Jurkat, Clone E6-1 (cell line): ENCODE results near the gene SPTB.
A peak's percentile ranks its signal among the peaks of the same experiment; 100 is the strongest.

Experiments
- DNase-seq: peaks from one replicate; pipeline ENCODE4 v3.0.0-alpha.2; 2011; ENCODE audit warnings: low read depth, low spot score
- H3K4me3 ChIP-seq: 2 replicates; pipeline ENCODE4 v1.5.1; 2011; ENCODE audit warnings: mild to moderate bottlenecking, low read length, control low read depth, moderate library complexity

The SPTB gene

GRCh38 chr14:64856529-64857445, 22.9 kb downstream of the SPTB start:
- no peak overlapping the region for H3K4me3 ChIP-seq
- no peak for DNase-seq

GRCh38 chr14:64855721-64856528, 23.8 kb downstream of the SPTB start:
- DNase-seq, result peak; percentile 21
- no peak overlapping the region for H3K4me3 ChIP-seq

GRCh38 chr14:64850369-64851137, 29.2 kb downstream of the SPTB start:
- H3K4me3 ChIP-seq, result no peak overlapping the region
- no peak for DNase-seq

- H3K4me3 ChIP-seq, result no peak overlapping the region
- no peak for DNase-seq
Observed at GRCh38 chr14:64849940-64850339, 29.8 kb downstream of the SPTB start.

- DNase-seq, result no peak
- H3K4me3 ChIP-seq, result no peak overlapping the region
Observed at GRCh38 chr14:64848239-64848638, 31.5 kb downstream of the SPTB start.

GRCh38 chr14:64846319-64846718, 33.4 kb downstream of the SPTB start:
- no peak for DNase-seq
- no peak overlapping the region for H3K4me3 ChIP-seq

GRCh38 chr14:64845878-64846277, 33.8 kb downstream of the SPTB start:
- no peak for DNase-seq
- H3K4me3 ChIP-seq, result no peak overlapping the region

- no peak overlapping the region for H3K4me3 ChIP-seq
- DNase-seq, result no peak
Observed at GRCh38 chr14:64844969-64845536, 34.7 kb downstream of the SPTB start.

GRCh38 chr14:64844272-64844671, 35.4 kb downstream of the SPTB start:
- DNase-seq, result no peak
- no peak overlapping the region for H3K4me3 ChIP-seq

- no peak overlapping the region for H3K4me3 ChIP-seq
- no peak for DNase-seq
Observed at GRCh38 chr14:64843548-64843947, 36.2 kb downstream of the SPTB start.

GRCh38 chr14:64841772-64842750, 37.6 kb downstream of the SPTB start:
- H3K4me3 ChIP-seq, result no peak overlapping the region
- no peak for DNase-seq

- no peak overlapping the region for H3K4me3 ChIP-seq
- DNase-seq, result no peak
Observed at GRCh38 chr14:64841121-64841651, 38.5 kb downstream of the SPTB start.

- no peak overlapping the region for H3K4me3 ChIP-seq
- no peak for DNase-seq
Observed at GRCh38 chr14:64838656-64839055, 41.1 kb downstream of the SPTB start.

- DNase-seq, result no peak
- H3K4me3 ChIP-seq, result no peak overlapping the region
Observed at GRCh38 chr14:64835431-64835830, 44.3 kb downstream of the SPTB start.

- H3K4me3 ChIP-seq, result no peak overlapping the region
- DNase-seq, result no peak
Observed at GRCh38 chr14:64834965-64835364, 44.7 kb downstream of the SPTB start.

GRCh38 chr14:64831419-64831818, 48.3 kb downstream of the SPTB start:
- DNase-seq, result no peak

GRCh38 chr14:64830961-64831360, 48.7 kb downstream of the SPTB start:
- no peak for DNase-seq

More at GRCh38 chr14:64831419-64831818, 48.3 kb downstream of the SPTB start:
- H3K4me3 ChIP-seq, result no peak overlapping the region

GRCh38 chr14:64828071-64828470, 51.6 kb downstream of the SPTB start:
- H3K4me3 ChIP-seq, result no peak overlapping the region
- DNase-seq, result no peak

More at GRCh38 chr14:64830961-64831360, 48.7 kb downstream of the SPTB start:
- H3K4me3 ChIP-seq, result no peak overlapping the region
